Activated CD4-positive, alpha-beta T cell treated with anti-CD3 and anti-CD28 coated beads, Interleukin-2, Interleukin-6, amounts not matched to agents 100 ng/mL and 50 ng/mL, durations not matched to agents 16 hours and 8 hours (primary cell): ENCODE measurements around the gene FN3K.
"Not testable (repeated sequence)": the region's sequence is repeated elsewhere in the genome, so short reads cannot be mapped to it uniquely, and the experiment has no call there.

Experiments
- DNase-seq: peaks from one replicate; pipeline ENCODE4 v3.0.0-alpha.2; 2020

Gene FN3K

GRCh38 chr17:82775001-82775823, 39.8 kb downstream of the FN3K start:
- peak; percentile 41 for DNase-seq

GRCh38 chr17:82776454-82776853, 41.0 kb downstream of the FN3K start:
- no peak for DNase-seq

GRCh38 chr17:82777778-82778375, 42.5 kb downstream of the FN3K start:
- DNase-seq: not testable (repeated sequence)

GRCh38 chr17:82779541-82779940, 44.1 kb downstream of the FN3K start:
- DNase-seq: no peak

GRCh38 chr17:82780195-82780594, 44.8 kb downstream of the FN3K start:
- no peak for DNase-seq

- DNase-seq: no peak
Observed at GRCh38 chr17:82780971-82781893, 45.8 kb downstream of the FN3K start.

- peak; percentile 87 for DNase-seq
Observed at GRCh38 chr17:82781894-82782274, 46.5 kb downstream of the FN3K start.

- no peak for DNase-seq
Observed at GRCh38 chr17:82782657-82783207, 47.3 kb downstream of the FN3K start.

GRCh38 chr17:82783498-82783897, 48.1 kb downstream of the FN3K start:
- no peak for DNase-seq

- not testable (repeated sequence) for DNase-seq
Observed at GRCh38 chr17:82785581-82785980, 50.2 kb downstream of the FN3K start.

- no peak for DNase-seq
Observed at GRCh38 chr17:82786427-82786826, 51.0 kb downstream of the FN3K start.

GRCh38 chr17:82787081-82787848, 51.9 kb downstream of the FN3K start:
- no peak for DNase-seq

GRCh38 chr17:82788206-82789001, 53.0 kb downstream of the FN3K start:
- DNase-seq: no peak

- DNase-seq: no peak
Observed at GRCh38 chr17:82789051-82789592, 53.7 kb downstream of the FN3K start.

GRCh38 chr17:82789806-82790205, 54.4 kb downstream of the FN3K start:
- DNase-seq: no peak

GRCh38 chr17:82790391-82790790, 55.0 kb downstream of the FN3K start:
- no peak for DNase-seq

- no peak for DNase-seq
Observed at GRCh38 chr17:82791532-82791931, 56.1 kb downstream of the FN3K start.

- no peak for DNase-seq
Observed at GRCh38 chr17:82793974-82794630, 58.7 kb downstream of the FN3K start.

- DNase-seq: no peak
Observed at GRCh38 chr17:82794781-82795482, 59.5 kb downstream of the FN3K start.

- no peak for DNase-seq
Observed at GRCh38 chr17:82795615-82796014, 60.2 kb downstream of the FN3K start.
